SKM-1 (cell line): ENCODE measurements around the gene CDH23.

ENCODE experiments used
- DNase-seq: peaks from one replicate; lab custom pipeline; 2025; ENCODE audit not compliant: unreplicated experiment; lab: John Stamatoyannopoulos, UW

The CDH23 gene

GRCh38 chr10:71463111-71463510 lies 66.4 kb downstream of the CDH23 start:
- no peak for DNase-seq

GRCh38 chr10:71465551-71466252 lies 69.0 kb downstream of the CDH23 start:
- DNase-seq = no peak

GRCh38 chr10:71466330-71466729 lies 69.6 kb downstream of the CDH23 start:
- no peak for DNase-seq

GRCh38 chr10:71467161-71467560 lies 70.4 kb downstream of the CDH23 start:
- no peak for DNase-seq

GRCh38 chr10:71467569-71468362 lies 71.0 kb downstream of the CDH23 start:
- no peak for DNase-seq

GRCh38 chr10:71468363-71469094 lies 71.8 kb downstream of the CDH23 start:
- DNase-seq = no peak

GRCh38 chr10:71471006-71471405 lies 74.3 kb downstream of the CDH23 start:
- DNase-seq = no peak

- DNase-seq = no peak
Measured at GRCh38 chr10:71471957-71472365, 75.2 kb downstream of the CDH23 start.

- no peak for DNase-seq
Measured at GRCh38 chr10:71472466-71472865, 75.7 kb downstream of the CDH23 start.

- no peak for DNase-seq
Measured at GRCh38 chr10:71472912-71473311, 76.2 kb downstream of the CDH23 start.

- no peak for DNase-seq
Measured at GRCh38 chr10:71473671-71474599, 77.2 kb downstream of the CDH23 start.

- no peak for DNase-seq
Measured at GRCh38 chr10:71474702-71475242, 78.1 kb downstream of the CDH23 start.

- peak; percentile 57 for DNase-seq
Measured at GRCh38 chr10:71475243-71475871, 78.6 kb downstream of the CDH23 start.

- DNase-seq = no peak
Measured at GRCh38 chr10:71476228-71477011, 79.7 kb downstream of the CDH23 start.

- DNase-seq = no peak
Measured at GRCh38 chr10:71478173-71478572, 81.5 kb downstream of the CDH23 start.

GRCh38 chr10:71478813-71479365 lies 82.2 kb downstream of the CDH23 start:
- DNase-seq = no peak

- no peak for DNase-seq
Measured at GRCh38 chr10:71479831-71480230, 83.1 kb downstream of the CDH23 start.

- no peak for DNase-seq
Measured at GRCh38 chr10:71480662-71481061, 83.9 kb downstream of the CDH23 start.
